HepG2 (cell line): Measurements from ENCODE around the gene ENDOU. TPM values are rescaled to one million over a fixed set of nuclear protein-coding genes. Genes with fewer than 3 reads are reported as not detected.

Experiments
- FOXC1 ChIP-seq: sonication (generic); formaldehyde crosslinking; IDR thresholded peaks from 2 replicates; pipeline ENCODE4 v1.8.0; 2022; ENCODE audit warnings: mild to moderate bottlenecking, missing genetic modification reagents, borderline replicate concordance
- FOXM1 ChIP-seq: sonication (generic); formaldehyde crosslinking; IDR thresholded peaks from 2 replicates; pipeline ENCODE4 v1.5.0; 2020; ENCODE audit warnings: missing genetic modification reagents
- NBN ChIP-seq: fragments of 450-650 bp; conservative IDR thresholded peaks from 2 replicates; pipeline ENCODE4 v1.6.1; 2017
- RARG ChIP-seq: sonication (generic); formaldehyde crosslinking; IDR thresholded peaks from 2 replicates; pipeline ENCODE4 v1.4.0; 2020; ENCODE audit warnings: low read depth, mild to moderate bottlenecking, missing genetic modification reagents
- RXRB ChIP-seq: IDR thresholded peaks from 2 replicates; pipeline ENCODE4 v1.6.1; 2016; ENCODE audit warnings: borderline replicate concordance, missing genetic modification reagents, missing compliant biosample characterization
- SMARCE1 ChIP-seq: fragments of 450-650 bp; IDR thresholded peaks from 2 replicates; pipeline ENCODE4 v1.6.1; 2017; ENCODE audit warnings: borderline replicate concordance
- SRF ChIP-seq: IDR thresholded peaks from 2 replicates; pipeline ENCODE4 v1.6.1; 2011; ENCODE audit warnings: mild to moderate bottlenecking, low read depth, low read length, moderate library complexity
- TARDBP ChIP-seq: sonication (generic); formaldehyde crosslinking; IDR thresholded peaks from 2 replicates; pipeline ENCODE4 v1.8.0; 2022; ENCODE audit warnings: mild to moderate bottlenecking, missing genetic modification reagents
- TCF7 ChIP-seq: sonication (generic); IDR thresholded peaks from 2 replicates; pipeline ENCODE4 v1.6.1; 2016; ENCODE audit warnings: antibody characterized with exemption, low read depth
- ZC3H13 ChIP-seq: sonication (generic); formaldehyde crosslinking; IDR thresholded peaks from 2 replicates; pipeline ENCODE4 v1.8.1; 2023; ENCODE audit warnings: mild to moderate bottlenecking, missing genetic modification reagents, moderate library complexity
- ZNF44 ChIP-seq: sonication (generic); formaldehyde crosslinking; IDR thresholded peaks from 2 replicates; pipeline ENCODE4 v1.5.1; 2020; ENCODE audit warnings: mild to moderate bottlenecking, missing genetic modification reagents
- ZNF441 ChIP-seq: sonication (generic); formaldehyde crosslinking; IDR thresholded peaks from 2 replicates; pipeline ENCODE4 v1.7.0; 2021; ENCODE audit warnings: missing genetic modification reagents, borderline replicate concordance
- ZNF782 ChIP-seq: sonication (generic); formaldehyde crosslinking; IDR thresholded peaks from 2 replicates; pipeline ENCODE4 v1.4.0; 2020; ENCODE audit warnings: missing genetic modification reagents, mild to moderate bottlenecking, borderline replicate concordance
- ZNF841 ChIP-seq: sonication (generic); formaldehyde crosslinking; IDR thresholded peaks from 2 replicates; pipeline ENCODE4 v1.8.1; 2023; ENCODE audit warnings: missing genetic modification reagents, borderline replicate concordance
- polyA plus RNA-seq, 8 experiments: library from polyadenylated mRNA; depleted of rRNA in 3 of 8; stranded (reverse) in 7 of 8; unstranded in 1 of 8; fragments of >200 nt; fragmentation: Illumina TruSeq in 4 of 8; extraction: Trizol in 4 of 8; gene quantifications; 2 replicates each; pipeline versions ENCODE4 v1.2.1 to v1.2.3, GENCODE V29; 2011 to 2016; ENCODE audit warnings: low read depth in 4 of 8, missing spikeins in 1 of 8, mixed read lengths in 1 of 8; ENCODE audit not compliant: insufficient read depth in 1 of 8
- total RNA-seq, 5 experiments: library from RNA; depleted of rRNA; stranded (reverse); fragments of >200 nt; fragmentation: Illumina TruSeq; extraction: Trizol; gene quantifications; 2 replicates each; pipeline ENCODE4 v1.2.3, GENCODE V29; 2016; ENCODE audit warnings: low read depth in 1 of 5
- TF ChIP-seq, protein P1 (sequence below): sonication (generic); formaldehyde crosslinking; IDR thresholded peaks from 2 replicates; pipeline ENCODE4 v1.4.0; 2020; ENCODE audit warnings: missing genetic modification reagents, borderline replicate concordance
- TF ChIP-seq, protein P2 (sequence below): IDR thresholded peaks from 2 replicates; pipeline ENCODE4 v1.6.1; 2016; ENCODE audit warnings: mild to moderate bottlenecking
- TF ChIP-seq, protein P3 (sequence below): sonication (generic); formaldehyde crosslinking; IDR thresholded peaks from 2 replicates; pipeline ENCODE4 v1.5.0; 2020; ENCODE audit warnings: missing genetic modification reagents
- TF ChIP-seq, protein P4 (sequence below): IDR thresholded peaks from 2 replicates; pipeline ENCODE4 v1.6.1; 2012; ENCODE audit warnings: inconsistent platforms
- TF ChIP-seq, protein P5 (sequence below): IDR thresholded peaks from 2 replicates; pipeline ENCODE4 v1.4.0; 2020; ENCODE audit warnings: mild to moderate bottlenecking, missing genetic modification reagents
- TF ChIP-seq, protein P6 (sequence below), 2 experiments: fragments of 450-650 bp in 1 of 2; sonication (generic) in 1 of 2; formaldehyde crosslinking; IDR thresholded peaks; 2 replicates each; pipeline versions ENCODE4 v1.5.0 to v1.8.0; 2020 to 2022; ENCODE audit warnings: mild to moderate bottlenecking in 1 of 2, missing genetic modification reagents in 1 of 2

ENDOU gene
- total and polyA plus RNA-seq, 2 of the 13 experiments (the other 11 are each of a cell fraction or from before 2014, with no cell fraction given), result not detected

DNA sequence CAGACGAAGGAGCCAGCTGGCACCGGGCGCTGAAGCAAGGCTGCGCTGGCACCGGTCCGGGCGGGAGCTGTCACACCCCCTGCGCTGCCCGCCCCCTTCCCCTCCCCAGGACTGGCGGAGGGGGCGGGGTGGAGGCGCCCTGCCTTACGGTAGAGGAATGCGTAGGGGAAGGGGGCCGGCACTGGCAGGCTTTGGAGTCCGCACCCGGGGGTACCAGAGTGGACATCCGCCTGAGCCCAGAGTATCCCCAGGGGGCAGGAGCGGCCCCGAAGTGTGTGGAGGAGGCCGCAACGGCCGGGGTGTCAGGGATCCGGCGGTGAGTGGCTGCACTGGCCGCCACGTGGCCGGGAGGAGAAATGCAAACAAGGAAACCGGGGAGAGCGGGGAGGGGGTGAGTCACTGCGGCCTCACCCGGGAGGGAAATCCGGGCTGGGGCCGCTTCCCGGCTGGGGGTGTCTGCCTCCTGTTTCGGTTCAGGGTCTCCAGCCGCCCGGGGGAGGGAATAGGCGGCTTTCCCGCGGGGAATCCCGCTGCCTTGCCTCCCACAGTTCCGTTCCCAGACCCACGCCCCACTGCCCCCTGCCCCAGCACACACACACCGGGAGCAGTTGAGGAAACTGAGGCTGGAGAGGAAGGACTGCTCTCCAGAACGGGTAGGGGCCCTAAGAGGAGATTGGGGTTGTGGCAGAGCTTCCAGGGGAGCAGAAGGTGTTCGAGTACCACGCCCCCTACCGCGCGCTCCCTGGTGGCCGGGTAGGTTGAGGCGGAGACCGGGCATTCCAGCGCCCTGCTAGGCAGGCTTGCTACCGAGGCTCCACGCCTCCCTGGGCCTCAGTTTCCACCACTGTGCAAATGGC is 33.8 kb upstream of the ENDOU start, which contains the start of gene RAPGEF3 (continued):
- TF ChIP-seq, protein P1, sequence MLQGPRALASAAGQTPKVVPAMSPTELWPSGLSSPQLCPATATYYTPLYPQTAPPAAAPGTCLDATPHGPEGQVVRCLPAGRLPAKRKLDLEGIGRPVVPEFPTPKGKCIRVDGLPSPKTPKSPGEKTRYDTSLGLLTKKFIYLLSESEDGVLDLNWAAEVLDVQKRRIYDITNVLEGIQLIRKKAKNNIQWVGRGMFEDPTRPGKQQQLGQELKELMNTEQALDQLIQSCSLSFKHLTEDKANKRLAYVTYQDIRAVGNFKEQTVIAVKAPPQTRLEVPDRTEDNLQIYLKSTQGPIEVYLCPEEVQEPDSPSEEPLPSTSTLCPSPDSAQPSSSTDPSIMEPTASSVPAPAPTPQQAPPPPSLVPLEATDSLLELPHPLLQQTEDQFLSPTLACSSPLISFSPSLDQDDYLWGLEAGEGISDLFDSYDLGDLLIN (CRISPR knock-in tag), result no peak
- TF ChIP-seq ZNF841 (CRISPR knock-in tag), result no peak
- no peak for TF ChIP-seq TCF7
- no peak for TF ChIP-seq SRF
- TF ChIP-seq NBN, result no peak
- no peak for TF ChIP-seq RARG (CRISPR knock-in tag)
- 0 out of 2 replicates have a peak, but pooled peaks have one; percentile 59 for TF ChIP-seq ZNF441
- no peak for TF ChIP-seq ZNF44 (CRISPR knock-in tag)
- TF ChIP-seq ZC3H13 (CRISPR knock-in tag), result no peak
- TF ChIP-seq SMARCE1, result no peak
- no peak for TF ChIP-seq RXRB (CRISPR knock-in tag)
- 0 out of 2 replicates have a peak, but pooled peaks have one; percentile 37 for TF ChIP-seq FOXC1 (CRISPR knock-in tag)
- TF ChIP-seq, protein P2, sequence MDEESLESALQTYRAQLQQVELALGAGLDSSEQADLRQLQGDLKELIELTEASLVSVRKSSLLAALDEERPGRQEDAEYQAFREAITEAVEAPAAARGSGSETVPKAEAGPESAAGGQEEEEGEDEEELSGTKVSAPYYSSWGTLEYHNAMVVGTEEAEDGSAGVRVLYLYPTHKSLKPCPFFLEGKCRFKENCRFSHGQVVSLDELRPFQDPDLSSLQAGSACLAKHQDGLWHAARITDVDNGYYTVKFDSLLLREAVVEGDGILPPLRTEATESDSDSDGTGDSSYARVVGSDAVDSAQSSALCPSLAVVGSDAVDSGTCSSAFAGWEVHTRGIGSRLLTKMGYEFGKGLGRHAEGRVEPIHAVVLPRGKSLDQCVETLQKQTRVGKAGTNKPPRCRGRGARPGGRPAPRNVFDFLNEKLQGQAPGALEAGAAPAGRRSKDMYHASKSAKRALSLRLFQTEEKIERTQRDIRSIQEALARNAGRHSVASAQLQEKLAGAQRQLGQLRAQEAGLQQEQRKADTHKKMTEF, result peak; percentile 13; the same call in 1 of the 2 replicates
- TF ChIP-seq, protein P3, sequence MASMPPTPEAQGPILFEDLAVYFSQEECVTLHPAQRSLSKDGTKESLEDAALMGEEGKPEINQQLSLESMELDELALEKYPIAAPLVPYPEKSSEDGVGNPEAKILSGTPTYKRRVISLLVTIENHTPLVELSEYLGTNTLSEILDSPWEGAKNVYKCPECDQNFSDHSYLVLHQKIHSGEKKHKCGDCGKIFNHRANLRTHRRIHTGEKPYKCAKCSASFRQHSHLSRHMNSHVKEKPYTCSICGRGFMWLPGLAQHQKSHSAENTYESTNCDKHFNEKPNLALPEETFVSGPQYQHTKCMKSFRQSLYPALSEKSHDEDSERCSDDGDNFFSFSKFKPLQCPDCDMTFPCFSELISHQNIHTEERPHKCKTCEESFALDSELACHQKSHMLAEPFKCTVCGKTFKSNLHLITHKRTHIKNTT, result no peak
- TF ChIP-seq FOXM1 (CRISPR knock-in tag), result no peak
- no peak for TF ChIP-seq TARDBP (CRISPR knock-in tag)
- TF ChIP-seq, protein P4, sequence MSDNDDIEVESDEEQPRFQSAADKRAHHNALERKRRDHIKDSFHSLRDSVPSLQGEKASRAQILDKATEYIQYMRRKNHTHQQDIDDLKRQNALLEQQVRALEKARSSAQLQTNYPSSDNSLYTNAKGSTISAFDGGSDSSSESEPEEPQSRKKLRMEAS, result peak; percentile 91
- TF ChIP-seq ZNF782 (CRISPR knock-in tag), result no peak
- TF ChIP-seq, protein P5, sequence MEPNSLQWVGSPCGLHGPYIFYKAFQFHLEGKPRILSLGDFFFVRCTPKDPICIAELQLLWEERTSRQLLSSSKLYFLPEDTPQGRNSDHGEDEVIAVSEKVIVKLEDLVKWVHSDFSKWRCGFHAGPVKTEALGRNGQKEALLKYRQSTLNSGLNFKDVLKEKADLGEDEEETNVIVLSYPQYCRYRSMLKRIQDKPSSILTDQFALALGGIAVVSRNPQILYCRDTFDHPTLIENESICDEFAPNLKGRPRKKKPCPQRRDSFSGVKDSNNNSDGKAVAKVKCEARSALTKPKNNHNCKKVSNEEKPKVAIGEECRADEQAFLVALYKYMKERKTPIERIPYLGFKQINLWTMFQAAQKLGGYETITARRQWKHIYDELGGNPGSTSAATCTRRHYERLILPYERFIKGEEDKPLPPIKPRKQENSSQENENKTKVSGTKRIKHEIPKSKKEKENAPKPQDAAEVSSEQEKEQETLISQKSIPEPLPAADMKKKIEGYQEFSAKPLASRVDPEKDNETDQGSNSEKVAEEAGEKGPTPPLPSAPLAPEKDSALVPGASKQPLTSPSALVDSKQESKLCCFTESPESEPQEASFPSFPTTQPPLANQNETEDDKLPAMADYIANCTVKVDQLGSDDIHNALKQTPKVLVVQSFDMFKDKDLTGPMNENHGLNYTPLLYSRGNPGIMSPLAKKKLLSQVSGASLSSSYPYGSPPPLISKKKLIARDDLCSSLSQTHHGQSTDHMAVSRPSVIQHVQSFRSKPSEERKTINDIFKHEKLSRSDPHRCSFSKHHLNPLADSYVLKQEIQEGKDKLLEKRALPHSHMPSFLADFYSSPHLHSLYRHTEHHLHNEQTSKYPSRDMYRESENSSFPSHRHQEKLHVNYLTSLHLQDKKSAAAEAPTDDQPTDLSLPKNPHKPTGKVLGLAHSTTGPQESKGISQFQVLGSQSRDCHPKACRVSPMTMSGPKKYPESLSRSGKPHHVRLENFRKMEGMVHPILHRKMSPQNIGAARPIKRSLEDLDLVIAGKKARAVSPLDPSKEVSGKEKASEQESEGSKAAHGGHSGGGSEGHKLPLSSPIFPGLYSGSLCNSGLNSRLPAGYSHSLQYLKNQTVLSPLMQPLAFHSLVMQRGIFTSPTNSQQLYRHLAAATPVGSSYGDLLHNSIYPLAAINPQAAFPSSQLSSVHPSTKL (CRISPR knock-in tag), result no peak
- TF ChIP-seq, protein P6, sequence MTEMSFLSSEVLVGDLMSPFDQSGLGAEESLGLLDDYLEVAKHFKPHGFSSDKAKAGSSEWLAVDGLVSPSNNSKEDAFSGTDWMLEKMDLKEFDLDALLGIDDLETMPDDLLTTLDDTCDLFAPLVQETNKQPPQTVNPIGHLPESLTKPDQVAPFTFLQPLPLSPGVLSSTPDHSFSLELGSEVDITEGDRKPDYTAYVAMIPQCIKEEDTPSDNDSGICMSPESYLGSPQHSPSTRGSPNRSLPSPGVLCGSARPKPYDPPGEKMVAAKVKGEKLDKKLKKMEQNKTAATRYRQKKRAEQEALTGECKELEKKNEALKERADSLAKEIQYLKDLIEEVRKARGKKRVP (CRISPR knock-in tag; IDR thresholded peaks at IDR 0.05), result no peak
